GM23338 (cell line): ENCODE data around the gene SLC5A2.

ENCODE experiments used
- CREB1 ChIP-seq: fragments of 250-450 bp; sonication (Bioruptor Pico); IDR thresholded peaks from 2 replicates; pipeline ENCODE4 v1.5.0; 2020; ENCODE audit warnings: low read depth, mild to moderate bottlenecking, moderate library complexity
- CTCF ChIP-seq, 2 experiments: fragments of 200-600 bp in 1 of 2; sonication (generic) in 1 of 2; conservative IDR thresholded peaks; 2 replicates each; pipeline versions ENCODE4 v1.5.1 to v1.6.1; 2016 to 2017; ENCODE audit warnings: antibody characterized with exemption in 2 of 2, low read depth in 2 of 2, mild to moderate bottlenecking in 2 of 2, moderate library complexity in 1 of 2
- EZH2 ChIP-seq: fragments of 200-600 bp; sonication (generic); IDR thresholded peaks from one replicate; pipeline ENCODE4 v1.8.0; 2017; ENCODE audit warnings: antibody characterized with exemption, mild to moderate bottlenecking, low read depth; ENCODE audit not compliant: unreplicated experiment
- JUNB ChIP-seq: IDR thresholded peaks from one replicate; pipeline ENCODE4 v1.6.1; 2016; ENCODE audit warnings: antibody characterized with exemption; ENCODE audit not compliant: unreplicated experiment
- POLR2AphosphoS5 ChIP-seq: IDR thresholded peaks from 2 replicates; pipeline ENCODE4 v1.6.1; 2016; ENCODE audit warnings: antibody characterized with exemption, low read depth
- REST ChIP-seq: IDR thresholded peaks from one replicate; pipeline ENCODE4 v1.6.1; 2018; ENCODE audit warnings: antibody characterized with exemption; ENCODE audit not compliant: unreplicated experiment

GRCh38 chr16:31439519-31439918 lies 43.4 kb upstream of the SLC5A2 start:
- TF ChIP-seq POLR2AphosphoS5 (no peak), CTCF (conservative IDR thresholded peaks at IDR 0.05; ENCODE audit: low read depth in 2 of 2) (no peak), EZH2 (no peak), CREB1 (CRISPR knock-in tag) (no peak), REST (no peak), JUNB (no peak)
